Esophagus muscularis mucosa (tissue), 4 donors: ENCODE measurements around the gene INAVA.

ENCODE experiments used
- EP300 ChIP-seq: sonication (generic); formaldehyde crosslinking; IDR thresholded peaks from one replicate; pipeline ENCODE4 v1.6.1; 2017; ENCODE audit warnings: antibody characterized with exemption
- POLR2A ChIP-seq: fragments of 450-650 bp; IDR thresholded peaks from one replicate; pipeline ENCODE4 v1.6.1; 2017; ENCODE audit warnings: antibody characterized with exemption, moderate library complexity, mild to moderate bottlenecking, low read depth
- POLR2AphosphoS5 ChIP-seq, 2 donors: sonication (generic); formaldehyde crosslinking; IDR thresholded peaks; one replicate each; pipeline ENCODE4 v1.6.1; 2017; ENCODE audit warnings: antibody characterized with exemption in 2 of 2
- TF ChIP-seq, protein P1 (sequence below), 3 experiments: fragments of 200-600 bp in 2 of 3; fragments of 450-650 bp in 1 of 3; sonication (generic) in 2 of 3; IDR thresholded peaks; one replicate each; pipeline ENCODE4 v1.5.1; 2017 to 2019; ENCODE audit warnings: antibody characterized with exemption in 3 of 3, mild to moderate bottlenecking in 2 of 3, moderate library complexity in 1 of 3

DNA sequence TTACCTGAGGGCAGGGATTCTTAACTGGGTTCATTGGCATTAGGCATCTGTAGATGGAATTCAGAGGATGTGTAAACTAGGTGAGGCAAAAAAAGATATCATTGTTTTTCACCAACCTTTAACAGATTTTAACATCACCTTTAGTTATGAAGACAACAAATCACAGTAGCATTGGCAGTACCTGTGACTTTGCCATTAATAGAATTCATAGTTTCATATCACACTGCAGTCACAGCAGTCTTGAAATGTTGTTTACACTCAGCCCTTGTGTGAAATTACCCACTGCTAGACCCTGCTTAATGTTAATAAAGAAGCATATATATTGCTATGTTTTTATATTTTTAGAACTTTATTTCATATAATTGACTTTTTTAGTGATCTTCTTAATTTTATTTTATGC is 1.7 kb upstream of the INAVA start:
- no peak for TF ChIP-seq POLR2A
- TF ChIP-seq EP300 = no peak
- TF ChIP-seq, protein P1, sequence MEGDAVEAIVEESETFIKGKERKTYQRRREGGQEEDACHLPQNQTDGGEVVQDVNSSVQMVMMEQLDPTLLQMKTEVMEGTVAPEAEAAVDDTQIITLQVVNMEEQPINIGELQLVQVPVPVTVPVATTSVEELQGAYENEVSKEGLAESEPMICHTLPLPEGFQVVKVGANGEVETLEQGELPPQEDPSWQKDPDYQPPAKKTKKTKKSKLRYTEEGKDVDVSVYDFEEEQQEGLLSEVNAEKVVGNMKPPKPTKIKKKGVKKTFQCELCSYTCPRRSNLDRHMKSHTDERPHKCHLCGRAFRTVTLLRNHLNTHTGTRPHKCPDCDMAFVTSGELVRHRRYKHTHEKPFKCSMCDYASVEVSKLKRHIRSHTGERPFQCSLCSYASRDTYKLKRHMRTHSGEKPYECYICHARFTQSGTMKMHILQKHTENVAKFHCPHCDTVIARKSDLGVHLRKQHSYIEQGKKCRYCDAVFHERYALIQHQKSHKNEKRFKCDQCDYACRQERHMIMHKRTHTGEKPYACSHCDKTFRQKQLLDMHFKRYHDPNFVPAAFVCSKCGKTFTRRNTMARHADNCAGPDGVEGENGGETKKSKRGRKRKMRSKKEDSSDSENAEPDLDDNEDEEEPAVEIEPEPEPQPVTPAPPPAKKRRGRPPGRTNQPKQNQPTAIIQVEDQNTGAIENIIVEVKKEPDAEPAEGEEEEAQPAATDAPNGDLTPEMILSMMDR (IDR thresholded peaks at IDR 0.05) = no peak
- no peak for TF ChIP-seq POLR2AphosphoS5 (IDR thresholded peaks at IDR 0.05)
